ENCODE results near the gene BAAT. TPM values are rescaled to one million over a fixed set of nuclear protein-coding genes. Genes with fewer than 3 reads are reported as not detected.

The BAAT gene
- 0.13 and 0.56 TPM in 2 replicates for total RNA-seq

GRCh38 chr9:101384873-101385536 is at the start of gene BAAT:
Gene BAAT (minus strand): TSS chr9:101385006. CDS start chr9:101371404, 13,602 bp downstream.

GRCh38 chr9:101398068-101398929 is 13.5 kb upstream of the BAAT start, which contains the start of the genes MRPL50 and ZNF189:
Gene MRPL50 (minus strand): TSS chr9:101398618. CDS start chr9:101398592, 26 bp downstream.
Gene ZNF189 (plus strand): TSS chr9:101398851. CDS start chr9:101399157, 306 bp downstream.

Other genes starting within 250 kb of the BAAT start
- gene MRPL50, start 13.6 kb upstream of the BAAT start, total RNA-seq: 7.9 and 10.3 TPM in 2 replicates
- gene ZNF189, start 13.8 kb upstream of the BAAT start, total RNA-seq: 11.4 and 16.6 TPM in 2 replicates
- not detected in 2 replicates for gene ALDOB, start 50.8 kb upstream of the BAAT start, total RNA-seq
- gene RNF20, start 148.8 kb upstream of the BAAT start, total RNA-seq: 16.5 and 17.3 TPM in 2 replicates
- not detected in 2 replicates for gene PPP3R2, start 210.0 kb upstream of the BAAT start, total RNA-seq